PC-9 (cell line): ENCODE data around the gene MYO10.

Experiments
- EZH2 ChIP-seq: fragments of 200-600 bp; sonication (generic); IDR thresholded peaks from 2 replicates; pipeline ENCODE4 v1.8.0; 2017; ENCODE audit warnings: antibody characterized with exemption, low read depth
- TF ChIP-seq, protein P1 (sequence below): fragments of 200-600 bp; sonication (generic); conservative IDR thresholded peaks from 2 replicates; pipeline ENCODE4 v1.6.1; 2017; ENCODE audit warnings: mixed run types, antibody characterized with exemption, mild to moderate bottlenecking, moderate library complexity

DNA sequence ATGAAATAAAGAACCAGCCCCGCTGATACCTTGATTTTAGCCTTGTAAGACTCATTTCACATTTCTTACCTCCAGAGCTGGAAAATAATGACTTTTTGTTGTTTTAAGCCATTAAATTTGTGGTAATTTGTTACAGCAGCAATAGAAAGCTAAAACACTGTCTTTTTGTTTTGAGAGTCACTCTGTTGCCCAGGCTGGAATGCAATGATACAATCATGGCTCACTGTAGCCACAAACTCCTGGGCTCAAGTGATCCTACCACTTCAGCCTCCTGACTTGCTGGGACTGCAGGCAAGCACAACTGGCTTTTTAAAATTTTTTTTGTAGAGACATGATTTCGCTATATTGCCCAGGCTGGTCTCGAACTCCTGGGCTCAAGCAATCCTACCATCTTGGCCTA, 34.7 kb upstream of the MYO10 start:
- TF ChIP-seq, protein P1, sequence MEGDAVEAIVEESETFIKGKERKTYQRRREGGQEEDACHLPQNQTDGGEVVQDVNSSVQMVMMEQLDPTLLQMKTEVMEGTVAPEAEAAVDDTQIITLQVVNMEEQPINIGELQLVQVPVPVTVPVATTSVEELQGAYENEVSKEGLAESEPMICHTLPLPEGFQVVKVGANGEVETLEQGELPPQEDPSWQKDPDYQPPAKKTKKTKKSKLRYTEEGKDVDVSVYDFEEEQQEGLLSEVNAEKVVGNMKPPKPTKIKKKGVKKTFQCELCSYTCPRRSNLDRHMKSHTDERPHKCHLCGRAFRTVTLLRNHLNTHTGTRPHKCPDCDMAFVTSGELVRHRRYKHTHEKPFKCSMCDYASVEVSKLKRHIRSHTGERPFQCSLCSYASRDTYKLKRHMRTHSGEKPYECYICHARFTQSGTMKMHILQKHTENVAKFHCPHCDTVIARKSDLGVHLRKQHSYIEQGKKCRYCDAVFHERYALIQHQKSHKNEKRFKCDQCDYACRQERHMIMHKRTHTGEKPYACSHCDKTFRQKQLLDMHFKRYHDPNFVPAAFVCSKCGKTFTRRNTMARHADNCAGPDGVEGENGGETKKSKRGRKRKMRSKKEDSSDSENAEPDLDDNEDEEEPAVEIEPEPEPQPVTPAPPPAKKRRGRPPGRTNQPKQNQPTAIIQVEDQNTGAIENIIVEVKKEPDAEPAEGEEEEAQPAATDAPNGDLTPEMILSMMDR = no peak
- no peak for TF ChIP-seq EZH2
